Pons (tissue), 1 donor: ENCODE measurements around the gene RMC1.
"Not testable (repeated sequence)": the region's sequence is repeated elsewhere in the genome, so short reads cannot be mapped to it uniquely, and the experiment has no call there.

Experiments
- DNase-seq: peaks from one replicate; pipeline ENCODE4 v3.0.0-alpha.2; 2016; ENCODE audit warnings: low spot score

Gene RMC1

GRCh38 chr18:23503038-23503962 is at the start of gene RMC1:
TSS of gene RMC1 (plus strand) at chr18:23503511. CDS start at chr18:23503619, 108 bp downstream.
- peak; percentile 88 for DNase-seq

- peak; percentile 25 for DNase-seq
Observed at GRCh38 chr18:23453680-23454058, 49.6 kb upstream of the RMC1 start.

GRCh38 chr18:23456835-23457234 is 46.5 kb upstream of the RMC1 start:
- no peak for DNase-seq

GRCh38 chr18:23458830-23459529 is 44.3 kb upstream of the RMC1 start:
- DNase-seq = no peak

GRCh38 chr18:23459530-23459921 is 43.8 kb upstream of the RMC1 start:
- no peak for DNase-seq

GRCh38 chr18:23460285-23461273 is 42.7 kb upstream of the RMC1 start:
- no peak for DNase-seq

- no peak for DNase-seq
Observed at GRCh38 chr18:23462876-23463275, 40.4 kb upstream of the RMC1 start.

GRCh38 chr18:23468753-23469459 is 34.4 kb upstream of the RMC1 start:
- peak; percentile 23 for DNase-seq

GRCh38 chr18:23470620-23471387 is 32.5 kb upstream of the RMC1 start:
- DNase-seq = no peak

GRCh38 chr18:23471486-23471885 is 31.8 kb upstream of the RMC1 start:
- DNase-seq = no peak

GRCh38 chr18:23479829-23480505 is 23.3 kb upstream of the RMC1 start:
- DNase-seq = peak; percentile 56

GRCh38 chr18:23484561-23485182 is 18.6 kb upstream of the RMC1 start:
- DNase-seq = no peak

GRCh38 chr18:23485386-23485785 is 17.9 kb upstream of the RMC1 start:
- DNase-seq = no peak

GRCh38 chr18:23487738-23488570 is 15.4 kb upstream of the RMC1 start:
- peak; percentile 28 for DNase-seq

- DNase-seq = not testable (repeated sequence)
Observed at GRCh38 chr18:23489586-23489985, 13.7 kb upstream of the RMC1 start.

GRCh38 chr18:23493654-23494053 is 9.7 kb upstream of the RMC1 start:
- DNase-seq = no peak

- DNase-seq = no peak
Observed at GRCh38 chr18:23494992-23495391, 8.3 kb upstream of the RMC1 start.

GRCh38 chr18:23495723-23496440 is 7.4 kb upstream of the RMC1 start:
- DNase-seq = no peak
